Measurements from ENCODE around the gene HMGXB3. TPM values are rescaled to one million over a fixed set of nuclear protein-coding genes. Genes with fewer than 3 reads are reported as not detected.
"Not testable (repeated sequence)": the region's sequence is repeated elsewhere in the genome, so short reads cannot be mapped to it uniquely, and the experiment has no call there.

The HMGXB3 gene
- total RNA-seq, 1 donor from 2014 or later = 44.4 TPM

GRCh38 chr5:150022681-150023080 is 22.1 kb downstream of the HMGXB3 start:
- Mint-ChIP-seq H3K9me3 (no peaks in the 10 kb centered on the region), H3K27ac (ENCODE audit: unreplicated experiment) (no peak overlapping the region), H3K4me3 (no peak overlapping the region), H3K36me3 (ENCODE audit: low read depth) (peaks cover 5% of the 10 kb centered on the region), H3K27me3 (ENCODE audit: low read depth) (no peaks in the 10 kb centered on the region), H3K4me1 (peaks cover 13% of the 10 kb centered on the region)
- TF ChIP-seq, protein P1, sequence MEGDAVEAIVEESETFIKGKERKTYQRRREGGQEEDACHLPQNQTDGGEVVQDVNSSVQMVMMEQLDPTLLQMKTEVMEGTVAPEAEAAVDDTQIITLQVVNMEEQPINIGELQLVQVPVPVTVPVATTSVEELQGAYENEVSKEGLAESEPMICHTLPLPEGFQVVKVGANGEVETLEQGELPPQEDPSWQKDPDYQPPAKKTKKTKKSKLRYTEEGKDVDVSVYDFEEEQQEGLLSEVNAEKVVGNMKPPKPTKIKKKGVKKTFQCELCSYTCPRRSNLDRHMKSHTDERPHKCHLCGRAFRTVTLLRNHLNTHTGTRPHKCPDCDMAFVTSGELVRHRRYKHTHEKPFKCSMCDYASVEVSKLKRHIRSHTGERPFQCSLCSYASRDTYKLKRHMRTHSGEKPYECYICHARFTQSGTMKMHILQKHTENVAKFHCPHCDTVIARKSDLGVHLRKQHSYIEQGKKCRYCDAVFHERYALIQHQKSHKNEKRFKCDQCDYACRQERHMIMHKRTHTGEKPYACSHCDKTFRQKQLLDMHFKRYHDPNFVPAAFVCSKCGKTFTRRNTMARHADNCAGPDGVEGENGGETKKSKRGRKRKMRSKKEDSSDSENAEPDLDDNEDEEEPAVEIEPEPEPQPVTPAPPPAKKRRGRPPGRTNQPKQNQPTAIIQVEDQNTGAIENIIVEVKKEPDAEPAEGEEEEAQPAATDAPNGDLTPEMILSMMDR (conservative IDR thresholded peaks at IDR 0.05) = no peak
- DNase-seq (ENCODE audit: low read depth, low spot score) = no peak

- Mint-ChIP-seq H3K9me3 (no peaks in the 10 kb centered on the region), H3K27me3 (ENCODE audit: low read depth) (no peaks in the 10 kb centered on the region), H3K4me1 (peaks cover 13% of the 10 kb centered on the region), H3K27ac (ENCODE audit: unreplicated experiment) (no peak overlapping the region), H3K4me3 (no peak overlapping the region), H3K36me3 (ENCODE audit: low read depth) (peaks cover 7% of the 10 kb centered on the region)
- no peak for DNase-seq (ENCODE audit: low read depth, low spot score)
- TF ChIP-seq, protein P1 (conservative IDR thresholded peaks at IDR 0.05) = no peak
Observed at GRCh38 chr5:150023136-150023535, 22.6 kb downstream of the HMGXB3 start.

GRCh38 chr5:150024346-150024984 is 23.9 kb downstream of the HMGXB3 start:
- Mint-ChIP-seq H3K36me3 (ENCODE audit: low read depth) (peaks cover 5% of the 10 kb centered on the region), H3K27me3 (ENCODE audit: low read depth) (no peaks in the 10 kb centered on the region), H3K4me3 (no peak overlapping the region), H3K27ac (ENCODE audit: unreplicated experiment) (no peak overlapping the region), H3K9me3 (no peaks in the 10 kb centered on the region), H3K4me1 (peaks cover 13% of the 10 kb centered on the region)
- DNase-seq (ENCODE audit: low read depth, low spot score) = no peak
- TF ChIP-seq, protein P1 (conservative IDR thresholded peaks at IDR 0.05) = no peak

DNA sequence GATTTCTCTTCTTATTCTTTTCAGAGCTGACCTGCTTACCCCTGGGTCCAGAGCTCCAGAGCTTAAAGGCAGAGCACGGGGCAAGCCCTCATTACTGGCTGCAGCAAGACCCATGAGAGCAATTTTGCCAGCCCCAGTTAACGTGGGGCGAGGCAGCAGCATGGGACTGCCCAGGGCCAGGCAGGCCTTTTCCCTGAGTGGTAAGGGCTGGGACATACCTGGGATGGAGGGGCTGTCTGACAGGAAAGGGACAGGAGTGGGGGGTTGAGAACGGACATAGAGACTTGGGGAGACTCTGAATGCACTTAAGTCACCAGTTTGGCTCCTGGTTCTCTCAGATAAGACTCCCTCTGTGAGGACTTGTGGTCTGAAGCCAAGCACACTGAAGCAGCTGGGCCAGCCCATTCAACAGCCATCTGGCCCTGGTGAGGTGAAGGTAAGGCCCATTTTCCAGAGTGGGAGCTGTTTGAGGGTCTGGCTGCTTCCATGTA is 26.2 kb downstream of the HMGXB3 start:
- H3K27ac Mint-ChIP-seq (ENCODE audit: unreplicated experiment) = no peak overlapping the region
- H3K27me3 Mint-ChIP-seq (ENCODE audit: low read depth) = no peaks in the 10 kb centered on the region
- H3K36me3 Mint-ChIP-seq (ENCODE audit: low read depth) = peaks cover 6% of the 10 kb centered on the region
- H3K4me1 Mint-ChIP-seq = peaks cover 9% of the 10 kb centered on the region
- TF ChIP-seq, protein P1 (conservative IDR thresholded peaks at IDR 0.05) = no peak
- H3K4me3 Mint-ChIP-seq = no peak overlapping the region
- no peak for DNase-seq (ENCODE audit: low read depth, low spot score)
- no peaks in the 10 kb centered on the region for H3K9me3 Mint-ChIP-seq

GRCh38 chr5:150028047-150028446 is 27.5 kb downstream of the HMGXB3 start:
- H3K27ac Mint-ChIP-seq (ENCODE audit: unreplicated experiment); H3K36me3 Mint-ChIP-seq (ENCODE audit: low read depth): not testable (repeated sequence)

DNA sequence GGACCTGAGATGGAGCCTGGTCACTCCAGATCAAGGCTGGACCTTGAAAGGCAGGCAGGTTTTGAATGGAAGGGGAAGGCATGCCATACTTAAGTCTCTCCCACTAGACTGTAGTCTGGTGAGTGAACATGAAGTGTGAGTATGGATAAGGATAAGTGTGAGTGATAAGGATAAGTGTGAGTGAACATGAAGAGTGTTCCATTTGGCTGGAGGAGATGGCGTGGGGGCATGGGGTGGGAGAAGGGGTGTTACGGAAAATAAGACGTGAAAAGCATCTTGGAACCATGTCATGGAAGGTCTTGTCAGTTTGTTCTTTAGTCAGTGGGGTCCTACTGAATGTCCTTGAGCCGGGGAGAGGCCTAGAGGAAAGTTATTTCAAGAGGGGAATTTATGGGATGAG is 32.8 kb downstream of the HMGXB3 start:
- no peak overlapping the region for H3K4me3 Mint-ChIP-seq
- H3K4me1 Mint-ChIP-seq = no peaks in the 10 kb centered on the region
- TF ChIP-seq, protein P1 (conservative IDR thresholded peaks at IDR 0.05) = no peak
- H3K27ac Mint-ChIP-seq (ENCODE audit: unreplicated experiment) = no peak overlapping the region
- H3K36me3 Mint-ChIP-seq (ENCODE audit: low read depth) = peaks cover 8% of the 10 kb centered on the region
- no peak for DNase-seq (ENCODE audit: low read depth, low spot score)
- no peaks in the 10 kb centered on the region for H3K27me3 Mint-ChIP-seq (ENCODE audit: low read depth)
- no peaks in the 10 kb centered on the region for H3K9me3 Mint-ChIP-seq

More at GRCh38 chr5:150028047-150028446, 27.5 kb downstream of the HMGXB3 start:
- H3K4me1 Mint-ChIP-seq; H3K4me3 Mint-ChIP-seq; H3K9me3 Mint-ChIP-seq; H3K27me3 Mint-ChIP-seq (ENCODE audit: low read depth); DNase-seq (ENCODE audit: low read depth, low spot score): not testable (repeated sequence)

All from neural crest cell (in vitro differentiated cells).